GM23338 (cell line): ENCODE data around the gene P4HA1. TPM values are rescaled to one million over a fixed set of nuclear protein-coding genes. Genes with fewer than 3 reads are reported as not detected.

Experiments
- ATAC-seq: fragments of 200-7000 bp; cut with Tn5 transposase; 3 replicates; pipeline ENCODE4 v1.9.1; 2020
- DNase-seq: peaks from one replicate; pipeline ENCODE4 v3.0.0-alpha.2; 2015; ENCODE audit warnings: low spot score
- H2AFZ ChIP-seq: fragments of 200-600 bp; sonication (generic); 2 replicates; pipeline ENCODE4 v1.8.0; 2016; ENCODE audit warnings: antibody characterized with exemption, mild to moderate bottlenecking, moderate library complexity
- H3F3A ChIP-seq: fragments of 200-600 bp; sonication (generic); replicated peaks from 2 replicates; pipeline ENCODE4 v1.8.0; 2017; ENCODE audit warnings: antibody characterized with exemption, mixed run types, low read depth
- H3K27ac ChIP-seq: fragments of 200-600 bp; sonication (generic); 2 replicates; pipeline ENCODE4 v1.6.1; 2016; ENCODE audit warnings: low read depth
- H3K27me3 ChIP-seq: fragments of 200-600 bp; sonication (generic); 2 replicates; pipeline ENCODE4 v1.8.0; 2016; ENCODE audit warnings: mild to moderate bottlenecking, mixed run types, moderate library complexity; ENCODE audit not compliant: insufficient read depth
- H3K36me3 ChIP-seq: fragments of 200-600 bp; sonication (generic); 2 replicates; pipeline ENCODE4 v1.8.0; 2016; ENCODE audit warnings: mild to moderate bottlenecking; ENCODE audit not compliant: insufficient read depth
- H3K4me1 ChIP-seq: fragments of 200-600 bp; sonication (generic); 2 replicates; pipeline ENCODE4 v1.8.0; 2016; ENCODE audit warnings: mild to moderate bottlenecking, moderate library complexity; ENCODE audit not compliant: insufficient read depth
- H3K4me2 ChIP-seq: fragments of 200-600 bp; sonication (generic); 2 replicates; pipeline ENCODE4 v1.7.1; 2017; ENCODE audit warnings: mixed run types
- H3K4me3 ChIP-seq: fragments of 200-600 bp; sonication (generic); 2 replicates; pipeline ENCODE4 v1.6.1; 2016; ENCODE audit warnings: mixed run types
- H3K79me2 ChIP-seq: fragments of 200-600 bp; sonication (generic); replicated peaks from 2 replicates; pipeline ENCODE4 v1.8.0; 2017; ENCODE audit warnings: mild to moderate bottlenecking; ENCODE audit not compliant: insufficient read depth
- H3K9me2 ChIP-seq: fragments of 200-600 bp; sonication (generic); 2 replicates; pipeline ENCODE4 v1.8.0; 2017; ENCODE audit not compliant: insufficient read depth
- H4K20me1 ChIP-seq: fragments of 200-600 bp; sonication (generic); replicated peaks from 2 replicates; pipeline ENCODE4 v1.8.0; 2017; ENCODE audit warnings: mild to moderate bottlenecking; ENCODE audit not compliant: insufficient read depth
- H3K27ac Mint-ChIP-seq: 2 replicates; pipeline ENCODE4 v1.8.0; 2020; ENCODE audit warnings: inconsistent platforms, mild to moderate bottlenecking, moderate library complexity, mixed read lengths
- H3K27me3 Mint-ChIP-seq: 3 replicates; pipeline ENCODE4 v1.8.0; 2022; ENCODE audit warnings: low read depth, mild to moderate bottlenecking, moderate library complexity, mixed read lengths, inconsistent platforms; ENCODE audit not compliant: insufficient read depth, poor library complexity
- H3K36me3 Mint-ChIP-seq: 3 replicates; pipeline ENCODE4 v1.8.0; 2021; ENCODE audit warnings: low read depth, mild to moderate bottlenecking, inconsistent platforms, moderate library complexity, mixed read lengths
- H3K4me1 Mint-ChIP-seq: 3 replicates; pipeline ENCODE4 v1.8.0; 2020; ENCODE audit warnings: mild to moderate bottlenecking, inconsistent platforms, mixed read lengths
- H3K4me3 Mint-ChIP-seq: 3 replicates; pipeline ENCODE4 v1.8.0; 2021; ENCODE audit warnings: moderate library complexity, mild to moderate bottlenecking, inconsistent platforms, mixed read lengths
- H3K9me3 Mint-ChIP-seq: 3 replicates; pipeline ENCODE4 v1.8.0; 2020; ENCODE audit warnings: moderate library complexity, mild to moderate bottlenecking, inconsistent platforms, mixed read lengths
- CREB1 ChIP-seq: fragments of 250-450 bp; sonication (Bioruptor Pico); IDR thresholded peaks from 2 replicates; pipeline ENCODE4 v1.5.0; 2020; ENCODE audit warnings: low read depth, mild to moderate bottlenecking, moderate library complexity
- CTCF ChIP-seq, 2 experiments: fragments of 200-600 bp in 1 of 2; sonication (generic) in 1 of 2; conservative IDR thresholded peaks; 2 replicates each; pipeline versions ENCODE4 v1.5.1 to v1.6.1; 2016 to 2017; ENCODE audit warnings: antibody characterized with exemption in 2 of 2, low read depth in 2 of 2, mild to moderate bottlenecking in 2 of 2, moderate library complexity in 1 of 2
- ETS1 ChIP-seq: IDR thresholded peaks from 2 replicates; pipeline ENCODE4 v1.6.1; 2016; ENCODE audit warnings: antibody characterized with exemption
- EZH2 ChIP-seq: fragments of 200-600 bp; sonication (generic); IDR thresholded peaks from one replicate; pipeline ENCODE4 v1.8.0; 2017; ENCODE audit warnings: antibody characterized with exemption, mild to moderate bottlenecking, low read depth; ENCODE audit not compliant: unreplicated experiment
- EZH2phosphoT487 ChIP-seq: fragments of 200-600 bp; sonication (generic); IDR thresholded peaks from one replicate; pipeline ENCODE4 v1.8.1; 2018; ENCODE audit warnings: antibody characterized with exemption; ENCODE audit not compliant: unreplicated experiment
- JUNB ChIP-seq: IDR thresholded peaks from one replicate; pipeline ENCODE4 v1.6.1; 2016; ENCODE audit warnings: antibody characterized with exemption; ENCODE audit not compliant: unreplicated experiment
- NANOG ChIP-seq: IDR thresholded peaks from 2 replicates; pipeline ENCODE4 v1.6.1; 2016; ENCODE audit warnings: antibody characterized with exemption, borderline replicate concordance
- POLR2AphosphoS5 ChIP-seq: IDR thresholded peaks from 2 replicates; pipeline ENCODE4 v1.6.1; 2016; ENCODE audit warnings: antibody characterized with exemption, low read depth
- REST ChIP-seq: IDR thresholded peaks from one replicate; pipeline ENCODE4 v1.6.1; 2018; ENCODE audit warnings: antibody characterized with exemption; ENCODE audit not compliant: unreplicated experiment
- STAT1 ChIP-seq: IDR thresholded peaks from one replicate; pipeline ENCODE4 v1.6.1; 2016; ENCODE audit warnings: antibody characterized with exemption; ENCODE audit not compliant: unreplicated experiment
- ZNF114 ChIP-seq: fragments of 250-450 bp; sonication (Bioruptor Pico); IDR thresholded peaks from 2 replicates; pipeline ENCODE4 v1.5.0; 2020; ENCODE audit warnings: mild to moderate bottlenecking, moderate library complexity
- ZNF331 ChIP-seq: fragments of 250-450 bp; sonication (Bioruptor Pico); IDR thresholded peaks from 2 replicates; pipeline ENCODE4 v1.5.0; 2020; ENCODE audit warnings: low read depth, mild to moderate bottlenecking, moderate library complexity
- ZNF462 ChIP-seq: fragments of 250-450 bp; sonication (Bioruptor Pico); IDR thresholded peaks from 2 replicates; pipeline ENCODE4 v1.5.0; 2020; ENCODE audit warnings: mild to moderate bottlenecking, moderate library complexity
- polyA plus RNA-seq: library from polyadenylated mRNA; unstranded; fragments of >200 nt; fragmentation: Nextera tagmentation; extraction: Ambion mirVana; gene quantifications from 2 replicates; pipeline ENCODE4 v1.2.1, GENCODE V29; 2016
- total RNA-seq: library from RNA; depleted of rRNA; stranded (reverse); fragments of >200 nt; shearing (Covaris generic); gene quantifications from 2 replicates; pipeline ENCODE4 v1.2.3, GENCODE V29; 2014

The P4HA1 gene
- total and polyA plus RNA-seq, 2 experiments from 2014 or later, result 26.4 to 27.1 TPM

- Histone ChIP-seq H3K4me1 (peaks cover 3% of the 10 kb centered on the region; the same call in 1 of the 2 replicates), H3K4me3 (no peak overlapping the region), H3K27ac (no peak overlapping the region; the same call in 1 of the 2 replicates), H3K27me3 (no peaks in the 10 kb centered on the region), H3K36me3 (no peaks in the 10 kb centered on the region), H4K20me1 (no peaks in the 10 kb centered on the region), H3K9me2 (no peaks in the 10 kb centered on the region), H3K4me2 (no peak overlapping the region), H3F3A (peaks cover 4% of the 10 kb centered on the region; the same call in 1 of the 2 replicates), H2AFZ (no peak overlapping the region), H3K79me2 (no peaks in the 10 kb centered on the region)
- no peak for TF ChIP-seq ZNF114 (CRISPR knock-in tag)
- TF ChIP-seq NANOG, result no peak
- TF ChIP-seq ZNF462 (CRISPR knock-in tag), result no peak
- TF ChIP-seq EZH2phosphoT487, result no peak
- TF ChIP-seq EZH2, result no peak
- no peak for TF ChIP-seq STAT1
- TF ChIP-seq REST, result no peak
- no peak for TF ChIP-seq ZNF331 (CRISPR knock-in tag)
- no peak for TF ChIP-seq CTCF (conservative IDR thresholded peaks at IDR 0.05; ENCODE audit: low read depth in 2 of 2)
- no peak for TF ChIP-seq ETS1
- no peak for TF ChIP-seq CREB1
- TF ChIP-seq JUNB, result no peak
- no peak for TF ChIP-seq POLR2AphosphoS5
- Mint-ChIP-seq H3K4me3 (no peak overlapping the region), H3K9me3 (no peaks in the 10 kb centered on the region), H3K36me3 (peaks cover 10% of the 10 kb centered on the region; the same call in 2 of the 3 replicates), H3K27me3 (peaks cover 4% of the 10 kb centered on the region), H3K27ac (peak overlapping the region; percentile 67; the same call in 1 of the 2 replicates), H3K4me1 (peaks cover 7% of the 10 kb centered on the region; the same call in 2 of the 3 replicates)
- peak; percentile 85 for ATAC-seq
- no peak for DNase-seq
Measured at GRCh38 chr10:73117976-73118743, 21.5 kb upstream of the P4HA1 start.
